Subcutaneous adipose tissue (tissue), 4 donors: ENCODE measurements around the gene ADAMTSL5. TPM values are rescaled to one million over a fixed set of nuclear protein-coding genes. Genes with fewer than 3 reads are reported as not detected.

Source experiments
- total RNA-seq, 4 donors: library from RNA; depleted of rRNA; stranded (reverse); fragments of >200 nt; gene quantifications; one replicate each; pipeline ENCODE4 v1.1.0, GENCODE V29; 2016
- TF ChIP-seq, protein P1 (sequence below): fragments of 450-650 bp; IDR thresholded peaks from one replicate; pipeline ENCODE4 v1.5.1; 2016; ENCODE audit warnings: low read depth, mild to moderate bottlenecking, control low read depth, antibody characterized with exemption, moderate library complexity

ADAMTSL5 gene
- total RNA-seq, 4 donors from 2014 or later, result 0.51 to 1.3 TPM; not detected in 2

DNA sequence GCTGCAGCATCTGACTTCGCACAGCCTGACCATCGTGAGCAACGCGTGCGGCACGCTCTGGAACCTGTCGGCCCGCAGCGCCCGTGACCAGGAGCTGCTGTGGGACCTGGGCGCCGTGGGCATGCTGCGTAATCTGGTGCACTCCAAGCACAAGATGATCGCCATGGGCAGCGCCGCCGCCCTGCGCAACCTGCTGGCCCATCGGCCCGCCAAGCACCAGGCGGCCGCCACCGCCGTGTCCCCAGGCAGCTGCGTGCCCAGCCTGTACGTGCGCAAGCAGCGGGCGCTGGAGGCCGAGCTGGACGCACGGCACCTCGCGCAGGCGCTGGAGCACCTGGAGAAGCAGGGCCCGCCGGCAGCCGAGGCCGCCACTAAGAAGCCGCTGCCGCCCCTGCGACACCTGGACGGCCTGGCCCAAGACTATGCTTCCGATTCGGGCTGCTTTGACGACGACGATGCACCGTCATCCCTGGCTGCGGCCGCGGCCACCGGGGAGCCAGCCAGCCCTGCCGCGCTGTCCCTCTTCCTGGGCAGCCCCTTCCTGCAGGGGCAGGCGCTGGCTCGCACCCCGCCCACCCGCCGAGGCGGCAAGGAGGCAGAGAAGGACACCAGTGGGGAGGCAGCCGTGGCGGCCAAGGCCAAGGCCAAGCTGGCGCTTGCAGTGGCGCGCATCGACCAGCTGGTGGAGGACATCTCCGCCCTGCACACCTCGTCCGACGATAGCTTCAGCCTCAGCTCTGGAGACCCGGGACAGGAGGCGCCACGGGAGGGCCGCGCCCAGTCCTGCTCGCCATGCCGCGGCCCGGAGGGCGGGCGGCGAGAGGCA is 47.4 kb downstream of the ADAMTSL5 start:
- TF ChIP-seq, protein P1, sequence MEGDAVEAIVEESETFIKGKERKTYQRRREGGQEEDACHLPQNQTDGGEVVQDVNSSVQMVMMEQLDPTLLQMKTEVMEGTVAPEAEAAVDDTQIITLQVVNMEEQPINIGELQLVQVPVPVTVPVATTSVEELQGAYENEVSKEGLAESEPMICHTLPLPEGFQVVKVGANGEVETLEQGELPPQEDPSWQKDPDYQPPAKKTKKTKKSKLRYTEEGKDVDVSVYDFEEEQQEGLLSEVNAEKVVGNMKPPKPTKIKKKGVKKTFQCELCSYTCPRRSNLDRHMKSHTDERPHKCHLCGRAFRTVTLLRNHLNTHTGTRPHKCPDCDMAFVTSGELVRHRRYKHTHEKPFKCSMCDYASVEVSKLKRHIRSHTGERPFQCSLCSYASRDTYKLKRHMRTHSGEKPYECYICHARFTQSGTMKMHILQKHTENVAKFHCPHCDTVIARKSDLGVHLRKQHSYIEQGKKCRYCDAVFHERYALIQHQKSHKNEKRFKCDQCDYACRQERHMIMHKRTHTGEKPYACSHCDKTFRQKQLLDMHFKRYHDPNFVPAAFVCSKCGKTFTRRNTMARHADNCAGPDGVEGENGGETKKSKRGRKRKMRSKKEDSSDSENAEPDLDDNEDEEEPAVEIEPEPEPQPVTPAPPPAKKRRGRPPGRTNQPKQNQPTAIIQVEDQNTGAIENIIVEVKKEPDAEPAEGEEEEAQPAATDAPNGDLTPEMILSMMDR, result no peak

DNA sequence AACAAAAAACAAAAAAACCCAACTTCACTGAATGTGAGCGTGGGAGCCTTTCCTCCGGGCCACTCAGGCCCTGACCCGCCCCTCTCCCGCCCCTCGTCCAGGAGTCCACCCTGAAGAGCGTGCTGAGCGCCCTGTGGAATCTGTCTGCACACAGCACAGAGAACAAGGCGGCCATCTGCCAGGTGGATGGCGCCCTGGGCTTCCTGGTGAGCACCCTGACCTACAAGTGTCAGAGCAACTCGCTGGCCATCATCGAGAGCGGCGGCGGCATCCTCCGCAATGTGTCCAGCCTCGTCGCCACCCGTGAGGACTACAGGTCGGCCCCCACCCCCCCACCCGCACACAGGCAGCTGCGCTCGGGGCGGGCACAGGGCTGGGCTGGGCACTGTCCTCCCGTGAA is 51.0 kb downstream of the ADAMTSL5 start:
- TF ChIP-seq, protein P1, result no peak

DNA sequence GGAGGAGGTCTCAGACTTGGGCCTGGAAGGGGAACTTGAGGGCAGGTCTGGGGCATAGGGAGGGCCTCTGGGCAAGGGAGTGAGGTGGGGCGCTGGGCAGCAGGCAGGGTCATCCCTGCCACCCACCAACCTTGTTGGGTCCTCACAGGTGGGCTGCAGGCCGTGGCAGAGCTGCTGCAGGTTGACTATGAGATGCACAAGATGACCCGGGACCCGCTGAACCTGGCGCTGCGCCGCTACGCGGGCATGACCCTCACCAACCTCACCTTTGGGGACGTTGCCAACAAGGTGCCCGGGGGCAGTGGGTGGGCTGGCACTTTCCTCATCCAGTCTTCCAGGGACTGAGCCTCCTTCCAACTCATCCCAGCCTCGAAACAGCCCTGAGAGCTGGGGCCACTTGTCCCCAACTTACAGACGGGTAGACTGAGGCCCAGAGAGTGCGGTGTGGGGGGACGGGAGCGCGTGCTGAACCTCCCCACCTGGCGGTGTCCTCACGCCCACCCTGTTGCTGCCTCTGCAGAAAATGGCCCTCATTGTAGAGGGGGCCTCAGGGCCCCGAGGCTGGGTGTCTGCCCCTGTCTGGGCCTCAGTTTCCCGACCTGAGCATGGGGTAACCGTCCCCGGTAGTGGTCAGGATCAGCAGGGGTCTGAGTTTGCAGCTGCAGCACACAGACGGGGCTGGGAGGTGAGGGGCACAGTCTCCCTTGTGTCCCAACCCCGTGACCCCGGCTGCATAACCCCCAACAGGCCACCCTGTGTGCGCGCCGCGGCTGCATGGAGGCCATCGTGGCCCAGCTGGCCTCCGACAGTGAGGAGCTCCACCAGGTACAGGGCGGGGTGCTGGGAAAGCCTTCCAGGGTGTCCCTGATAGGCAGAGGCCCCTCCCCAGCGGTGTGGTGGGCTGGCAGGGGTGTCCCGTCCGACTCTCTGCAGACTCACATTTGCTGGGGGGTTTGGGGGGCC is 52.5 kb downstream of the ADAMTSL5 start:
- TF ChIP-seq, protein P1, result no peak

DNA sequence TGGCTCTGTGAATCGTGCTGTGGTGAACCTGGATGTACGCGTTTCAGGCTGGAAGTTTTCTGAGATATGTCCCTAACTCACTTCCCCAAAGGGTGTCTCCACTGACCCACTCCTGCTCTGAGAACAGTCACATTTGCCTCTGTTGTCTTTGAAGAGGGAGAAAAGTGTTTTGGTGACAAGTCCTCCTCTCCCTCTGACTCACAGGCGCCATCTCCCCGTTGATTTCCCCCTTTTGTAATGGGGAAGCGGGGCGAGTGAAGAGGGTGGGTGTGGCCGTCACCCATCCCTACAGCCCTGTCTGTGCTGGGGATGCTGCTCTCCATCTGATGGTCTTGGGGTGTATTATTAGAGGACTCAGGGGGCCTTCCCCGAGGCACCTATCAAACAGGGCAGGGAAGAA is 53.3 kb downstream of the ADAMTSL5 start:
- TF ChIP-seq, protein P1, result no peak

DNA sequence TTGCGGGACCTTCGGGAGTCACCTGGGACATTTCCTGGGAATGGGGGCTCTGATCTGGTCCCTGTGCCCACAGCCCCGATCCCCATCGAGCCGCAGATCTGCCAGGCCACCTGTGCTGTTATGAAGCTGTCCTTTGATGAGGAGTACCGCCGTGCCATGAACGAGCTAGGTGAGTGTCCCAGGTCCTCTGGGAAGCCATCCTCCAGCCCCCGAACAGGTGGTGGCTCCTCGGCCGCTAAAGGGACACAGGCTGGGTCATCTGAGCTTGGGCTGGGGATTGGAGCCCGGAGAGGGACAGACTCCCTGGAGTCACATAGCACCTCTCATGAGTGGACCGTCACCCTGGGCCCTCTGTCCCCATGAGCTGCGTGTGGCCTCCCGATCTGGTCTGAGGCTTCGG is 54.9 kb downstream of the ADAMTSL5 start:
- TF ChIP-seq, protein P1, result no peak

DNA sequence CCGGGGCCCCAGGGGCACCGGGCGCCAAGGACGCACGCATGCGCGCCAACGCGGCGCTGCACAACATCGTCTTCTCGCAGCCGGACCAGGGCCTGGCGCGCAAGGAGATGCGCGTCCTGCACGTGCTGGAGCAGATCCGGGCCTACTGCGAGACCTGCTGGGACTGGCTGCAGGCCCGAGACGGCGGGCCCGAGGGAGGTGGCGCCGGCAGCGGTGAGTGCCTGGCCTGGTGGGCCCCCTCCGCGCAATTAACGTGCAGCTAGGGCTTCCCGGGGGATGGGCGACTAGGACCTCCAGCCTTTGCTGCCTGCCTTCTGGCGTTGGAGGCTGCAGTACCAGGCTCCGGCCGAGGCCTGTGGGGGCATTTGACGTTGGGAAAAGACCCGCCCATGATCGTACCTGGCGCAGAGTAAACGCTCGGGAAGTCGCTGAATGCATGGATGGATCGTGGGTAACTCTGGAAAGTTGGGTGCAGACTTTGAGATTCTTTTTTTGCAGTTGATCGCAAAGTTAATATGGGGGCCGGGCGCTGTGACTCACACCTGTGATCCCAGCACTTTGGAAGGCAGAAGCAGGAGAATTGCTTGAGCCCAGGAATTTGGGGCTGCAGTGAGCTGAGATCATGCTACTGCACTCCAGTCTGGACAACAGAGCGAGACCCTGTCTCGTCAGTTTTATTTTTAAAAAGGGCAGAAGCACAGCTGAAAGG is 55.6 kb downstream of the ADAMTSL5 start:
- TF ChIP-seq, protein P1, result no peak
